SU-DHL-6 (cell line): Measurements from ENCODE around the gene IFT20.

Experiments
- CTCF ChIP-seq: fragments of 200-600 bp; sonication (generic); IDR thresholded peaks from one replicate; pipeline ENCODE4 v1.5.1; 2017; ENCODE audit warnings: antibody characterized with exemption, mild to moderate bottlenecking, low read length, moderate library complexity; ENCODE audit not compliant: insufficient read depth, poor library complexity, severe bottlenecking
- EZH2phosphoT487 ChIP-seq: fragments of 200-600 bp; sonication (generic), shearing (Covaris generic); conservative IDR thresholded peaks from 2 replicates; pipeline ENCODE4 v1.6.1; 2018; ENCODE audit warnings: mild to moderate bottlenecking, antibody characterized with exemption, low read length, moderate library complexity, mixed read lengths

GRCh38 chr17:28319598-28319935 is 15.7 kb downstream of the IFT20 start:
- no peak for TF ChIP-seq CTCF
- no peak for TF ChIP-seq EZH2phosphoT487
